ENCODE results near the gene TEKT5. TPM values are rescaled to one million over a fixed set of nuclear protein-coding genes. Genes with fewer than 3 reads are reported as not detected.
A peak's percentile ranks its signal among the peaks of the same experiment; 100 is the strongest.

Gene TEKT5
- total RNA-seq, 2 donors from 2014 or later, result 0.21 to 0.82 TPM

DNA sequence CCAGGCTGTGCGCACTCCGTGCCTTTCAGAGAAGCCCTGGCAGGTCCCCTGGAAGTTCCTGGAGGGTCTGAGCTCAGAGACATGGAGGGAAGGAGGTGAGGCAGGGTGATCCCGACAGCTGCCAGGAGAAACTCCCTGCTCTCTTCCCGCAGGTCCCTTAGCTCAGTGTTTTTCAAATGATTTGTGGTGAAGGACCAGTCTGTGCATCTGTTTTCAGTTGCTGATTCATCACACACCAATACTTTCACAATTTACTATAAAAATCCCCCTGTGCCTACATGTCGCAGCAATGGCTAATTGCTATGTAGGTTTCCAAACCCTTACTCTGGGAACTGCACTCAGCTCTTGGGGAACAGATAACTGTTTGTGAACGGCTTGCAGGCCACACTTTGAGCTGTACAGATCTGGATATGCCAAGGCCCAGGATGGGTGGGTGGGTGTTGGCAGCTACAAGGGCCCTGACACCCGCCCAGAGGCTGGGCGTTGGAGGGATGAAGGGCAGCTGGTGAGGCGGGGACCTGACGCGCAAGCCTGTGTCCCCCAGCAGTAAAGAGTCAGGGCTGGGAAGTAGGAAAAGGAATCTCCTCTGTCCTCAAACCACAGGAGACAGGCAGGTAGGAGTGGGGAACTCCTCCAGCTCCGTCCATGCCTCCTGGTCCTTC, 93.8 kb downstream of the TEKT5 start:
- no peak for DNase-seq
- Histone ChIP-seq H3K4me3 (no peak overlapping the region), H3K9ac (ENCODE audit: low read depth in 2 of 2, low read length in 2 of 2) (no peak overlapping the region), H3K27ac (no peak overlapping the region), H3K36me3 (no peaks in the 10 kb centered on the region), H3K27me3 (no peaks in the 10 kb centered on the region), H3K4me1 (peaks cover 11% of the 10 kb centered on the region), H3K9me3 (no peaks in the 10 kb centered on the region)
- TF ChIP-seq, protein P1, sequence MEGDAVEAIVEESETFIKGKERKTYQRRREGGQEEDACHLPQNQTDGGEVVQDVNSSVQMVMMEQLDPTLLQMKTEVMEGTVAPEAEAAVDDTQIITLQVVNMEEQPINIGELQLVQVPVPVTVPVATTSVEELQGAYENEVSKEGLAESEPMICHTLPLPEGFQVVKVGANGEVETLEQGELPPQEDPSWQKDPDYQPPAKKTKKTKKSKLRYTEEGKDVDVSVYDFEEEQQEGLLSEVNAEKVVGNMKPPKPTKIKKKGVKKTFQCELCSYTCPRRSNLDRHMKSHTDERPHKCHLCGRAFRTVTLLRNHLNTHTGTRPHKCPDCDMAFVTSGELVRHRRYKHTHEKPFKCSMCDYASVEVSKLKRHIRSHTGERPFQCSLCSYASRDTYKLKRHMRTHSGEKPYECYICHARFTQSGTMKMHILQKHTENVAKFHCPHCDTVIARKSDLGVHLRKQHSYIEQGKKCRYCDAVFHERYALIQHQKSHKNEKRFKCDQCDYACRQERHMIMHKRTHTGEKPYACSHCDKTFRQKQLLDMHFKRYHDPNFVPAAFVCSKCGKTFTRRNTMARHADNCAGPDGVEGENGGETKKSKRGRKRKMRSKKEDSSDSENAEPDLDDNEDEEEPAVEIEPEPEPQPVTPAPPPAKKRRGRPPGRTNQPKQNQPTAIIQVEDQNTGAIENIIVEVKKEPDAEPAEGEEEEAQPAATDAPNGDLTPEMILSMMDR (IDR thresholded peaks at IDR 0.05), result no peak
- intact Hi-C loops (cut with DNase I), result no loop called here

- Histone ChIP-seq H3K9ac (ENCODE audit: low read depth in 2 of 2, low read length in 2 of 2) (peak overlapping the region in 1 of 2 donors; percentile 70), H3K36me3 (no peaks in the 10 kb centered on the region), H3K27me3 (no peaks in the 10 kb centered on the region), H3K4me3 (no peak overlapping the region), H3K9me3 (no peaks in the 10 kb centered on the region), H3K27ac (peak overlapping the region; percentile 69), H3K4me1 (peaks cover 11% of the 10 kb centered on the region)
- TF ChIP-seq, protein P1 (IDR thresholded peaks at IDR 0.05), result no peak
- intact Hi-C loops (cut with DNase I), result loop anchor here (10.0 kb wide), 1 partner anchor 45 kb away; no protein-coding TSS in a partner anchor
- no peak for DNase-seq
Observed at GRCh38 chr16:10599626-10600025, 95.1 kb downstream of the TEKT5 start.

- TF ChIP-seq, protein P1 (IDR thresholded peaks at IDR 0.05), result no peak
- H3K9me3 ChIP-seq, result no peaks in the 10 kb centered on the region
- no peak overlapping the region for H3K9ac ChIP-seq (ENCODE audit: low read depth in 2 of 2, low read length in 2 of 2)
- H3K36me3 ChIP-seq, result no peaks in the 10 kb centered on the region
- H3K4me1 ChIP-seq, result peaks cover 11% of the 10 kb centered on the region
- no peaks in the 10 kb centered on the region for H3K27me3 ChIP-seq
- H3K27ac ChIP-seq, result peak overlapping the region; percentile 69
- intact Hi-C loops (cut with DNase I), result loop anchor here (10.0 kb wide), 1 partner anchor 47 kb away; no protein-coding TSS in a partner anchor
- H3K4me3 ChIP-seq, result no peak overlapping the region
- DNase-seq, result peak; percentile 92
Observed at GRCh38 chr16:10598157-10598556, 96.6 kb downstream of the TEKT5 start.

DNA sequence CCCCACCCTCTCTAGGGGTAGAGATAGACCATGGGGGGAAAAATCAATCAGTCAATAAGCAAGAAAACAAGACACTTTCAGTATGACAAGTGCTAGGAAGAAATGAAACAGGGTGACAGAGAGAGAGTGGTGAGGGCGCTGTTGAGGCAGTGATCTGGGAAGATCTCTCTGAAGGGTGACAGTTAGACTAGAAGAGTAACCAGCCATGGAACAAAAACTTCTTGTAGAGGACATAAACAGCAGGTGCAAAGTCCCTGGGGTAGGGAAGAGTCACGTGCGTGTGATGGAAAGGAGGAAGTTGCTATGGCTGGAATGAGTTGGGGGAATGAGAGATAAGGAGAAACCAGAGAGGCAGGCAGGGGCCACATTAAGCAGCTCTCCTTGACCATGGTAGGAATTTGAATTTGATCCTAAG, 97.5 kb downstream of the TEKT5 start:
- TF ChIP-seq, protein P1 (IDR thresholded peaks at IDR 0.05), result no peak
- Histone ChIP-seq H3K27ac (peak overlapping the region; percentile 69), H3K4me1 (peaks cover 11% of the 10 kb centered on the region)

DNA sequence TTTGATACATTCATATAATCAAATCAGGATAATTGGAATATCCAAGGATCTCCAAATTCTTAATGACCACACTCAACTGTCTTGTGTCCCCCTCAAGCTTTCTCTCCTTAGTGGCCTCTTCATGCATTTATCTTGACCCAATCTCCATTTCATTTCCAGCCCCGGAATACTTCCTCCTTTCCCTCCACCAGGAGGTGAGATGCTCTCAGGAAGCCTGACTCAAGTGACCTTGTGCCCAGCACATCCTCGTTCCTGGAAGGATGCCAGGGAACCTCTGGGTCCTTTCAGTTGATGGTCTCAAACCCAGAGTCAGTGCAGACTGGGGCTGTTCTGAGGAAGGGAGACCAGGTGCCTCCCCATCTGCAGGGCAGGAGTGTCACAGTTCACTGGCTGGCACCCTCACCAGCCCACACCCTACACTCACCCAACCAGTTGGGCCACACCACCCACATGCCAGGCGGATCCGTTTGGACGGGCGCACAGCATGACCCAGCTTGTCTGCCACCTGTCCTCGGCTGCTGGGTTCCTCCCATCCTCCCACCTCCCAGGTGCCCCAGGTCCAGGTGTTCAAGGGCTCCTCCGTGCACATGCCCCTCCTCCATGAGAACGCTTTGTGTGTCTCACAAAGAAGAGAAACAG, 100.3 kb downstream of the TEKT5 start:
- DNase-seq, result peak; percentile 96
- no peak overlapping the region for H3K4me3 ChIP-seq
- H3K36me3 ChIP-seq, result no peaks in the 10 kb centered on the region
- TF ChIP-seq, protein P1 (IDR thresholded peaks at IDR 0.05), result no peak
- H3K27me3 ChIP-seq, result no peaks in the 10 kb centered on the region
- H3K27ac ChIP-seq, result peak overlapping the region; percentile 69
- H3K9me3 ChIP-seq, result no peaks in the 10 kb centered on the region
- H3K9ac ChIP-seq (ENCODE audit: low read depth in 2 of 2, low read length in 2 of 2), result no peak overlapping the region
- intact Hi-C loops (cut with DNase I), result loop anchor here (10.0 kb wide), 1 partner anchor 50 kb away; no protein-coding TSS in a partner anchor
- peaks cover 11% of the 10 kb centered on the region for H3K4me1 ChIP-seq

More for the DNA sequence above, 97.5 kb downstream of the TEKT5 start:
- Histone ChIP-seq H3K9me3 (no peaks in the 10 kb centered on the region), H3K36me3 (no peaks in the 10 kb centered on the region), H3K9ac (ENCODE audit: low read depth in 2 of 2, low read length in 2 of 2) (no peak overlapping the region), H3K27me3 (no peaks in the 10 kb centered on the region), H3K4me3 (no peak overlapping the region)
- DNase-seq, result no peak
- intact Hi-C loops (cut with DNase I), result loop anchor here (10.0 kb wide), 1 partner anchor 48 kb away; no protein-coding TSS in a partner anchor

All from colonic mucosa (tissue), 4 donors.